ENCODE results near the gene CHMP2B.

DNA sequence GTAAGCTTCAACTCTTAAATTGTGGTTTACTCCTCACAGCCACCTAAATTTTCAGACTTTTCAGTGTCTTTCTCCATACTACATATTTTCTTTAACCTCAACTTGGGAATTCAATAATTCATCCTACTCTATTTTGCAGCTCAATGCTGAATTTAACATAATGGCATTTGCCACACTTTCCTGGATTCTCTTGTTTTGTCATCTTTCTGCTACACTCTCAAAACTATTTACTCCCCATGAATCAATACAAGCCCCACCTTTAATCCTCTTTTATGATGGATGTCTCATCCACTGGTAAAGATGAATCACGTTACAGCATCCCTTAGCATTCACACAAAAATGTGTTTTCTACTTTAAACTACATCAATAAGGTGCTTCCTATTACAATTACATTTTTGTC, 19.6 kb upstream of the CHMP2B start:
- no peak for TF ChIP-seq CTCF (conservative IDR thresholded peaks at IDR 0.05; ENCODE audit: low read length)
- TF ChIP-seq EZH2phosphoT487 (IDR thresholded peaks at IDR 0.05; ENCODE audit: borderline replicate concordance): no peak

All from Loucy (cell line).